Activated CD4-positive, alpha-beta T cell treated with anti-CD3 and anti-CD28 coated beads, Interleukin-2, amount 10 ng/mL, durations not matched to agents 24 days and 14 days (primary cell): Measurements from ENCODE around the gene MBP. TPM values are rescaled to one million over a fixed set of nuclear protein-coding genes. Genes with fewer than 3 reads are reported as not detected.
A peak's percentile ranks its signal among the peaks of the same experiment; 100 is the strongest.

Experiments
- DNase-seq: peaks from one replicate; pipeline ENCODE4 v3.0.0; 2022
- H3K27ac Mint-ChIP-seq: one replicate; pipeline ENCODE4 v1.8.0; 2022; ENCODE audit warnings: mild to moderate bottlenecking, mixed read lengths
- H3K27me3 Mint-ChIP-seq: one replicate; pipeline ENCODE4 v1.8.0; 2022; ENCODE audit warnings: mixed read lengths
- H3K36me3 Mint-ChIP-seq: one replicate; pipeline ENCODE4 v1.8.0; 2022; ENCODE audit warnings: low read depth, mild to moderate bottlenecking, mixed read lengths
- H3K4me1 Mint-ChIP-seq: one replicate; pipeline ENCODE4 v1.8.0; 2021; ENCODE audit warnings: mixed read lengths
- H3K4me3 Mint-ChIP-seq: one replicate; pipeline ENCODE4 v1.8.0; 2022; ENCODE audit warnings: mild to moderate bottlenecking, moderate library complexity, mixed read lengths
- H3K9me3 Mint-ChIP-seq: one replicate; pipeline ENCODE4 v1.8.0; 2021; ENCODE audit warnings: mixed read lengths
- intact Hi-C: fragments of 100-400 bp; cut with micrococcal nuclease; formaldehyde crosslinking; loops from one replicate; pipeline ENCODE4 v1.15.1; 2023
- total RNA-seq: library from RNA; stranded (reverse); gene quantifications from 2 replicates; pipeline ENCODE4 v1.2.3, GENCODE V29; 2022

MBP gene
- total RNA-seq, 1 donor from 2014 or later, result 63.1 TPM

- peaks cover 32% of the 10 kb centered on the region for H3K36me3 Mint-ChIP-seq
Observed at GRCh38 chr18:77056344-77057005, 76.1 kb downstream of the MBP start.

GRCh38 chr18:77055429-77056300 lies 76.9 kb downstream of the MBP start:
- Mint-ChIP-seq H3K27ac (peak overlapping the region; percentile 100), H3K27me3 (no peaks in the 10 kb centered on the region), H3K4me1 (peaks cover 56% of the 10 kb centered on the region), H3K9me3 (no peaks in the 10 kb centered on the region), H3K36me3 (peaks cover 31% of the 10 kb centered on the region), H3K4me3 (peak overlapping the region; percentile 85)
- peak; percentile 67 for DNase-seq
- intact Hi-C loops, result loop anchor here (1.0 kb wide), 2 partner anchors 8 to 55 kb away; no protein-coding TSS in a partner anchor

More at GRCh38 chr18:77056344-77057005, 76.1 kb downstream of the MBP start:
- DNase-seq, result no peak
- intact Hi-C loops, result no loop called here
- peaks cover 64% of the 10 kb centered on the region for H3K4me1 Mint-ChIP-seq
- H3K9me3 Mint-ChIP-seq, result no peaks in the 10 kb centered on the region
- peak overlapping the region; percentile 85 for H3K4me3 Mint-ChIP-seq
- H3K27me3 Mint-ChIP-seq, result no peaks in the 10 kb centered on the region
- H3K27ac Mint-ChIP-seq, result peak overlapping the region; percentile 100

DNA sequence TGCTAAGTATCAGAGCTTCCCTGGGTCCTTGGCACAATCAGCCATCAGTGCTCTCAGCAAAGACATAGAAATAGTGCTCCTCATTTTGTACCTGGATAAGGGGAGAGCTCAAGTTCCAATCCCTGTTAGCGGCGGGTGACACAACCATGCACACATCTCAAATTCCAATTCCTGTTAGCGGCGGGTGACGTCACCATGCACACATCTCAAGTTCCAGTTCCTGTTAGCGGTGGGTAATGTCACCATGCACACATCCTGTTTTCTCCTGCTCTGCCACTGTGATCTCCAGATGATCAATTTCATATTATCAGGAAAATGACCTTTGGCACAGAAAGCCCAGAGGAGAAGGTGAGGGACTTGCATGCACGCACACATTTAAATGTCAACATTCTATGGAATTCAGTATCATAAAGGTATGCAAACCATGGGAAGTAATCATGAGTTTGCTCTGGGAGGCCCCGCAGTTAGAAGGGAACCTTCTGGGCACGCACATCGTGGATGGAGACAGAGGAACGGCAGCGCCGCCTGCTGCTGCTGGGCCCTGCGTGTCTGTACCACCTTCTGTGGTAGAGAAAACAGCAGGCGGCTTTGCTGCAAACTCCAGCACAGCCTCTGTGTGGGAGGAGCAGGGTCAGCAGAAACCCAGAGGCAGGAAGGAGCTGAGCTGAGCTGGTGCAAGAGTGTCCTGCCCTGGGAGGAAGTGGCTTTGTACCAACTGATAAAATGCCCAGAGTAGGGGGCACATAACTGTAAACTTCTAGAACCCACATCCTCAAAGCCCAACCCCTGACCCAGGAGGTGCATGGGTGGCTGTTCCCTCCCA lies 77.8 kb downstream of the MBP start:
- Mint-ChIP-seq H3K4me3 (peak overlapping the region; percentile 85), H3K27me3 (no peaks in the 10 kb centered on the region), H3K9me3 (no peaks in the 10 kb centered on the region), H3K4me1 (peaks cover 52% of the 10 kb centered on the region), H3K36me3 (peaks cover 30% of the 10 kb centered on the region), H3K27ac (peak overlapping the region; percentile 100)
- intact Hi-C loops, result loop anchor here (1.0 kb wide), 2 partner anchors 8 to 55 kb away; no protein-coding TSS in a partner anchor
- DNase-seq, result peak; percentile 94

DNA sequence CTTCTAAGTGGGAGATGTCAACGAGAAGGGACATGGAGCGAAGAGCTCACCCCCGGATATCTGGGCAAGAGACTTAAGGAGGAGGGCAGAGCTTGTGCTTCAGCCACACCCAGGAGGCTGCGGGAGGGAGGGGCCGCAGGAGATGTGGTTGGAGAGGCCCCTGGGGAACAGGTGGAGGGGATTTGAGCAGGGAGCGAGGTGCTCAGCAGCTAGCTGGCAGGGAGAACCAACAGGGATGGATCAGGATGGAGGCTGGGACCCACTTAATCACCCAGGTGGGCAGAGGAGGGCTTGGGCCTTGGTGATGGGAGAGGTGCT lies 78.3 kb downstream of the MBP start:
- no peaks in the 10 kb centered on the region for H3K9me3 Mint-ChIP-seq
- peak overlapping the region; percentile 85 for H3K4me3 Mint-ChIP-seq
- no peaks in the 10 kb centered on the region for H3K27me3 Mint-ChIP-seq
- intact Hi-C loops, result no loop called here
- H3K27ac Mint-ChIP-seq, result peak overlapping the region; percentile 100
- peak; percentile 84 for DNase-seq
- H3K36me3 Mint-ChIP-seq, result peaks cover 28% of the 10 kb centered on the region
- peaks cover 51% of the 10 kb centered on the region for H3K4me1 Mint-ChIP-seq

GRCh38 chr18:77053616-77054287 lies 78.8 kb downstream of the MBP start:
- Mint-ChIP-seq H3K4me3 (peak overlapping the region; percentile 85), H3K9me3 (no peaks in the 10 kb centered on the region), H3K36me3 (peaks cover 24% of the 10 kb centered on the region), H3K27me3 (no peaks in the 10 kb centered on the region), H3K27ac (peak overlapping the region; percentile 100), H3K4me1 (peaks cover 47% of the 10 kb centered on the region)
- no peak for DNase-seq
- intact Hi-C loops, result no loop called here

DNA sequence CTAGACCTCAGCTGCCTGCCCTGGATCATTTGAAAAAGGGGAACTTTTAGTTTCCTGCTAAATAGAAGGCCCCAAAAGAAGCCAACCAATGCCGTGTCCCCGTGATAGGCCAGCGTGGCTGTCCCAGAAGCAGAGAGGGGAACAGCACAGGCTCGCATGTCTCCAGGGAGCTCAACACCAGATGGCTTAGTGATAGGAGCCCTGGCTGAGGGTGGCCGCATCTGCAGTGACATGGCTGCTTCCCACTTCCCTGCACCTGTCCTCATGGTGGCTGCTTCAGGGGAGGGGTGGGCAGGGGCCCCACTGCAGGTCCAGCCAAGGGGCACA lies 79.6 kb downstream of the MBP start:
- Mint-ChIP-seq H3K4me1 (peaks cover 51% of the 10 kb centered on the region), H3K27me3 (no peaks in the 10 kb centered on the region), H3K4me3 (peak overlapping the region; percentile 85), H3K27ac (peak overlapping the region; percentile 56), H3K9me3 (no peaks in the 10 kb centered on the region), H3K36me3 (peaks cover 28% of the 10 kb centered on the region)
- intact Hi-C loops, result no loop called here
- DNase-seq, result no peak

- Mint-ChIP-seq H3K27me3 (no peaks in the 10 kb centered on the region), H3K27ac (peak overlapping the region; percentile 56), H3K9me3 (no peaks in the 10 kb centered on the region), H3K4me3 (no peak overlapping the region), H3K36me3 (peaks cover 30% of the 10 kb centered on the region), H3K4me1 (peaks cover 51% of the 10 kb centered on the region)
- no peak for DNase-seq
- intact Hi-C loops, result no loop called here
Observed at GRCh38 chr18:77052297-77052982, 80.1 kb downstream of the MBP start.

DNA sequence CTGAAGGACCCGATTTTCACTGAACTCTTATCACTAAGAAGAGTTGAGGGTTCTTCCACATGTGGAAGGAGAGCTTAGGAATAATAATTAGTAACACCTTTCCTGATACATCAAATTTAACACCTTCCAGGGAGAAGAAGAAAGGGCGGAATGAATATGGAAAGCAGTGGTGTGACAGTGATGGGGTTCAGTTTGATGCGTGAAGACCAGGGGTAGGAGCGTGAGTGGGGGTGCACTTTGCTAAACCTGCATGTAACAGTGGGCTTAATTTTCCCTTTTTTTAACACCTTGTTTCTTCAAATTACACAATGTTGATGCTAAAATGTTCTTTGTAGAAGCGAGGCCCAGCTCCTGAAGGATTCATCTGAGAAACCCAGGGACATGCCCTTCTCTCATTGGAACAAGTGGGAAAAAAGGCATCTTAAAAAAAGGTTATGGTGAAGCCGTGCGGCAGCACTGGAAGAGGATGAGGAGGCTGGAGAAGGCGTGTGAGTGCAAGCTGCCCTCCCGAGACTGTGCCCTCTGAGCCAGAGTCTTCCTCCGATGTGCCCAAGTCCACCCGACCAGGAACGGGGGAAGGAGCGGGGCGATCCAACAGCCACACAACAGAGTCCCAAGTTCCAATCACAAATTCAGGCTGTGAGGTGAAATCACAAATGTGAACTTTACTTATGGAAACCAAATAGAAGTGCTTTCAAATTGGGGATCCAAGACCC lies 80.8 kb downstream of the MBP start:
- Mint-ChIP-seq H3K27me3 (no peaks in the 10 kb centered on the region), H3K4me3 (no peak overlapping the region), H3K9me3 (no peaks in the 10 kb centered on the region), H3K27ac (peak overlapping the region; percentile 51), H3K36me3 (peaks cover 32% of the 10 kb centered on the region), H3K4me1 (peaks cover 47% of the 10 kb centered on the region)
- no peak for DNase-seq
- intact Hi-C loops, result loop anchor here (2.0 kb wide), 1 partner anchor 15 kb away; no protein-coding TSS in a partner anchor

DNA sequence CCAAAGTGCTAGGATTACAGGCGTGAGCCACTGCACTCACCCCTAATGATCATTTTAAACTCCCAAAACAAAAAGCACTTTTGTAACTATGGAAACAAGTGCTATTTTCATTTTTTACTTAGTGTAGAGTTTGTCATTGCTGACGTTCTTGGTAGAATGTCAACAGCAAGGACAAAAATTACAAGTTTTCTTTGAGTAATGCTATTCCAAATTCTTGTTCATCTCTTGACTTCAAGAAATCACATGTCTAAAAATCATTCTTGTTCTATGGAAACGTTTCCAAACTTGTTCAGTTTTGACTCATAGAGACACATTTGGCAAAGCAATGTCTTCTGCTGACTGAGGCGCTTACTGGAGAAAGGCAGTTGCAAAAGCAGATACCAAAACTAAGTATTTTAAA lies 82.6 kb downstream of the MBP start:
- Mint-ChIP-seq H3K4me1 (peaks cover 30% of the 10 kb centered on the region), H3K9me3 (no peaks in the 10 kb centered on the region), H3K27ac (peak overlapping the region; percentile 67), H3K4me3 (no peak overlapping the region), H3K27me3 (no peaks in the 10 kb centered on the region), H3K36me3 (peaks cover 27% of the 10 kb centered on the region)
- intact Hi-C loops, result loop anchor here (2.0 kb wide), 1 partner anchor 17 kb away; no protein-coding TSS in a partner anchor
- DNase-seq, result no peak

DNA sequence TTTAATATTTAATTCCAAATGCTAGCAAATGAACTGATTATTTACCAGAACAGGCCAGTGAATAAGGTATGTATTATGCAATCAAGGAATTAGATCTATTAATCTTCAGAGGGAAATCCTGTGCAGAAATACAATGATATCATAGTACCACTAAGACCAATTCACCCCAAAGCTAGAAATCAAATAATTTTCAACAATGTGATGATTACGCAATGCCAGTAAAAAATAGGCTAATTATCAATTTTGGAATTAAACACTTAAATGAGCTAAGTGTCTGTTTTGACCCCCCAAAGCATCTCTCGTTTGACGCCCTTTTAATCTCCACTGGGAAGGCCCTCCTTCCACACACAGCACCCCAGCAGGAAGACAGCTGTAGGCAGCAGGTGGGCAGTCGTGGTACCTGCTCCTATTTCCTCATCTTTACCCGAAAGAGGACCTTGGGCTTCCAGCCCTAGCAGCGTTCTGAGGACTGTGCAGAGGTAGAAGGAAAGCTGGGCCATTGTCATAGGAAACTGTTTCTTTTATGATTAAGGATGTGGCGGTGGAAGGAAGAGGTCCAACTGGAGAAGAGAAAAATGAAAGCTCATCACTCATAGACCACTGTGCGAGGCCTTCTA lies 84.7 kb downstream of the MBP start:
- Mint-ChIP-seq H3K4me1 (peaks cover 18% of the 10 kb centered on the region), H3K36me3 (peaks cover 39% of the 10 kb centered on the region), H3K4me3 (no peak overlapping the region), H3K27me3 (no peaks in the 10 kb centered on the region), H3K9me3 (no peaks in the 10 kb centered on the region), H3K27ac (peak overlapping the region; percentile 31)
- DNase-seq, result no peak
- intact Hi-C loops, result no loop called here

- Mint-ChIP-seq H3K27ac (peak overlapping the region; percentile 58), H3K36me3 (peaks cover 47% of the 10 kb centered on the region)
- DNase-seq, result no peak
Observed at GRCh38 chr18:77046994-77047393, 85.6 kb downstream of the MBP start.

GRCh38 chr18:77046409-77046808 lies 86.2 kb downstream of the MBP start:
- Mint-ChIP-seq H3K27ac (peak overlapping the region; percentile 59), H3K27me3 (no peaks in the 10 kb centered on the region), H3K9me3 (no peaks in the 10 kb centered on the region), H3K4me1 (peaks cover 16% of the 10 kb centered on the region), H3K36me3 (peaks cover 49% of the 10 kb centered on the region), H3K4me3 (no peak overlapping the region)
- intact Hi-C loops, result no loop called here
- no peak for DNase-seq

More at GRCh38 chr18:77046994-77047393, 85.6 kb downstream of the MBP start:
- Mint-ChIP-seq H3K27me3 (no peaks in the 10 kb centered on the region), H3K9me3 (no peaks in the 10 kb centered on the region), H3K4me1 (peaks cover 16% of the 10 kb centered on the region), H3K4me3 (no peak overlapping the region)
- intact Hi-C loops, result no loop called here
